SU-DHL-6 (cell line): ENCODE measurements around the gene RGS19.
A peak's percentile ranks its signal among the peaks of the same experiment; 100 is the strongest.

Experiments used
- EZH2phosphoT487 ChIP-seq: fragments of 200-600 bp; sonication (generic), shearing (Covaris generic); conservative IDR thresholded peaks from 2 replicates; pipeline ENCODE4 v1.6.1; 2018; ENCODE audit warnings: mild to moderate bottlenecking, antibody characterized with exemption, low read length, moderate library complexity, mixed read lengths
- TF ChIP-seq, protein P1 (sequence below): fragments of 200-600 bp; sonication (generic); IDR thresholded peaks from one replicate; pipeline ENCODE4 v1.5.1; 2017; ENCODE audit warnings: antibody characterized with exemption, mild to moderate bottlenecking, low read length, moderate library complexity; ENCODE audit not compliant: insufficient read depth, poor library complexity, severe bottlenecking

DNA sequence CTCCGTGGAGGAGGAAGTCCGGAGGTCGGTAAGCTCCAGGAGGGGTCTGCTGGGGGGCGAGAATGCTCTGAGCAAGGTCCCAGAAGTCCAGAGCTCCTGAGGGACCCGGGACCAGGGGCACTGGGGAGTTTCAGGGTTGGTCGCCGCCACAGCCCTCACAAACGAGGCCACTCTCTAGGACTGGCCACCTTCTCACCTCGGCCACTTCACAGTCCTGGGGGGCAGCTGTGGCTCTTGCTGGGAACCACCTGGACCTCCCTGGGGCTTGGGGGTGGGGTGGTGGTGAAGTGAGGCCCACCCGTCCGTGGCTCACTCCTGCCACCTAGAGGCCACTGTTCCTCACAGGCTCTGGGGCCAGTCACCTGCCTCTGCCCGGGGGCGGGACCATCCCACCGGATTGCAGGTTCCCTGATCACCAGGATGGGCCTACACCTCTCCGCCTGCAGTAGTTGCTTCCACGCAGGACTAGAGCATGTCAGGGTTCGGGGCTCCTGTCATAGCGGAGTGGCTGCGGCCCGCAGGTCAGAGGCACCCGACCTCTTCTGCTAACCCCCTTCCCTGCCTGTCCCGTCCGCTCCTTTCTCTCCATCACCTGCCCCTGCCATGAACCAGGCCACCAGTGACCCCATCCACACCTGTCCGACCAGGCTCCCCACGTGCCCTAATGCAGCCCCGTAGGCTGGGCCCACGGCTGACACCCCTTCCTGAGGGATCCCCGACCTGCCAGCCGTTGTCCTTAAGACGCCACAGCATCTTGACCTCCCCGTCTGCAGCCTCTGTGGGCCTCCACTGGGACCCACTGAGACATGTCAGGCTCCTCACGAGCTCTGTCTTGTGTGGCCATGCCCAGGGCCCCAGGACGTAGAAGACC lies 21.5 kb downstream of the RGS19 start:
- TF ChIP-seq, protein P1, sequence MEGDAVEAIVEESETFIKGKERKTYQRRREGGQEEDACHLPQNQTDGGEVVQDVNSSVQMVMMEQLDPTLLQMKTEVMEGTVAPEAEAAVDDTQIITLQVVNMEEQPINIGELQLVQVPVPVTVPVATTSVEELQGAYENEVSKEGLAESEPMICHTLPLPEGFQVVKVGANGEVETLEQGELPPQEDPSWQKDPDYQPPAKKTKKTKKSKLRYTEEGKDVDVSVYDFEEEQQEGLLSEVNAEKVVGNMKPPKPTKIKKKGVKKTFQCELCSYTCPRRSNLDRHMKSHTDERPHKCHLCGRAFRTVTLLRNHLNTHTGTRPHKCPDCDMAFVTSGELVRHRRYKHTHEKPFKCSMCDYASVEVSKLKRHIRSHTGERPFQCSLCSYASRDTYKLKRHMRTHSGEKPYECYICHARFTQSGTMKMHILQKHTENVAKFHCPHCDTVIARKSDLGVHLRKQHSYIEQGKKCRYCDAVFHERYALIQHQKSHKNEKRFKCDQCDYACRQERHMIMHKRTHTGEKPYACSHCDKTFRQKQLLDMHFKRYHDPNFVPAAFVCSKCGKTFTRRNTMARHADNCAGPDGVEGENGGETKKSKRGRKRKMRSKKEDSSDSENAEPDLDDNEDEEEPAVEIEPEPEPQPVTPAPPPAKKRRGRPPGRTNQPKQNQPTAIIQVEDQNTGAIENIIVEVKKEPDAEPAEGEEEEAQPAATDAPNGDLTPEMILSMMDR = peak; percentile 70
- TF ChIP-seq EZH2phosphoT487 = no peak
